Measurements from ENCODE around the gene NIN. TPM values are rescaled to one million over a fixed set of nuclear protein-coding genes. Genes with fewer than 3 reads are reported as not detected.

The NIN gene
- total and polyA plus RNA-seq, 5 experiments from 2014 or later = 37.1 to 137 (median 60.2) TPM

DNA sequence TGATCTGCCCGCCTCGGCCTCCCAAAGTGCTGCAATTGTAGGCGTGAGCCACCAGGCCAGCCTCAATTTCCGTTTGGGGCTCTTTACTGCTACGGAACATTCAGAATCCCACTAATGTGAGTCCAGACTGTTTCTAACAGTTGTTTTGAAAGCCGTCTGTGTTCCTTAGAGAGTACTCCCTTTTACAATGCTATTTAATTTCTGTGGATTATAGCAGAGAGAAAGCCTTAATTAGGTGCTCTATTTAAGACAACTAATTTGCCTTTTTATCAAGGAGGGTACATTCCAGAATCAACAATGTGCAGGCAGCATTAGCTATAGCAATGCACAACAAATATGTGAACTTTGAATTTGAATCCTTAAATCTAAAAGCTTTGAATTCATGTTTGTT, 160.1 kb downstream of the NIN start:
- DNase-seq (no peak), ATAC-seq (no peak)
- Mint-ChIP-seq H3K36me3 (no peaks in the 10 kb centered on the region), H3K4me3 (no peak overlapping the region), H3K27ac (no peak overlapping the region), H3K4me1 (peaks cover 6 to 14% (median 11%) of the 10 kb centered on the region in 4 donors), H3K27me3 (no peaks in the 10 kb centered on the region), H3K9me3 (no peaks in the 10 kb centered on the region)
- POLR2A ChIA-PET = interaction anchor here (0.5 to 0.6 kb wide), 2 partner anchors 14 to 1910 kb away, joined by 3 read pairs; no protein-coding TSS in a partner anchor

DNA sequence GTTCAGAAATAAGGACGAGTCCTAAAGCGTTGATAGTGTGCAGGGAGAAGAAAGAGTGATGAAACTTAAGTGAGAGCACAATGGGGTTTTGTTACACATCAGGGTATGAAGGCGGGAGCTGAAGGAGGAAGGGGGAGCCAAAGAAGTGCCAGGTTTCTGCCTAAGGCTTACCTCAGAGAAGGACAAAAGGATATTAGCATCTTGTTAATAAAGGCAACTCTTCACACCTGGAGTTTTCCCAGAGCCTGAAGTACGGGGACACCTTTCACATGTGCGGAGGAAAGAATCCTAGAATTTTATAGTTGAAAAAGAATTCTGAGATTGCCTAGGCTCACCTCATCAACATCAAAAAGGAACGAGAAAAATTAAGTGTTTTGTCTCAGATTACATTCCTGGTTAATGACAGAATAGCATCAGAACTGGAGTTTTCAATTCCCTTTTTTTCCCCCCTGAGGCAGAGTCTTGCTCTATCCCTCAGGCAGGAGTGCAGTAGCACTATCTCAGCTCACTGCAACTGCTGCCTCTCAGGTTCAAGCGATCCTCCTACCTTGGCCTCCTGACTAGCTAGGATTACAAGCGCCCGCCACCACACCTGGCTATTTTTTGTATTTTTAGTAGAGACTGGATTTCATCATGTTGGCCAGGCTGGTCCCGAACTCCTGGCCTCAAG, 160.6 kb downstream of the NIN start:
- DNase-seq (no peak), ATAC-seq (no peak)
- Mint-ChIP-seq H3K27me3 (no peaks in the 10 kb centered on the region), H3K36me3 (peaks cover 0 to under 1% (median 0%) of the 10 kb centered on the region in 3 donors), H3K27ac (no peak overlapping the region), H3K4me1 (peaks cover 6 to 17% (median 11%) of the 10 kb centered on the region in 4 donors), H3K4me3 (no peak overlapping the region), H3K9me3 (no peaks in the 10 kb centered on the region)
- POLR2A ChIA-PET = interaction anchor here (0.5 kb wide), 1 partner anchor 1910 kb away, joined by 3 read pairs; no protein-coding TSS in a partner anchor

Other genes starting within 250 kb of the NIN start
- 10 to 100 TPM; 10.5 to 11.0 TPM for gene SAV1, start 162.9 kb downstream of the NIN start, total RNA-seq
- 1 to 10 TPM; 5.7 to 7.2 (median 5.8) TPM for gene SAV1, start 162.9 kb downstream of the NIN start, polyA plus RNA-seq
- gene ABHD12B, start 40.9 kb upstream of the NIN start, total RNA-seq = not detected
- not detected for gene ABHD12B, start 40.9 kb upstream of the NIN start, polyA plus RNA-seq
- under 1 TPM; 0.33 to 0.39 TPM for gene PYGL, start 113.3 kb upstream of the NIN start, total RNA-seq
- under 1 TPM in 2 of 3 donors, not detected in 1; 0.06 to 0.10 TPM for gene PYGL, start 113.3 kb upstream of the NIN start, polyA plus RNA-seq